Activated CD4-positive, alpha-beta T cell treated with anti-CD3 and anti-CD28 coated beads for 24 hours (primary cell): Measurements from ENCODE around the gene GLT8D1.
"Not testable (repeated sequence)": the region's sequence is repeated elsewhere in the genome, so short reads cannot be mapped to it uniquely, and the experiment has no call there.

Source experiments
- DNase-seq, 2 donors: peaks; one replicate each; pipeline ENCODE4 v3.0.0-alpha.2; 2020; ENCODE audit warnings: low read depth in 2 of 2

Gene GLT8D1

DNA sequence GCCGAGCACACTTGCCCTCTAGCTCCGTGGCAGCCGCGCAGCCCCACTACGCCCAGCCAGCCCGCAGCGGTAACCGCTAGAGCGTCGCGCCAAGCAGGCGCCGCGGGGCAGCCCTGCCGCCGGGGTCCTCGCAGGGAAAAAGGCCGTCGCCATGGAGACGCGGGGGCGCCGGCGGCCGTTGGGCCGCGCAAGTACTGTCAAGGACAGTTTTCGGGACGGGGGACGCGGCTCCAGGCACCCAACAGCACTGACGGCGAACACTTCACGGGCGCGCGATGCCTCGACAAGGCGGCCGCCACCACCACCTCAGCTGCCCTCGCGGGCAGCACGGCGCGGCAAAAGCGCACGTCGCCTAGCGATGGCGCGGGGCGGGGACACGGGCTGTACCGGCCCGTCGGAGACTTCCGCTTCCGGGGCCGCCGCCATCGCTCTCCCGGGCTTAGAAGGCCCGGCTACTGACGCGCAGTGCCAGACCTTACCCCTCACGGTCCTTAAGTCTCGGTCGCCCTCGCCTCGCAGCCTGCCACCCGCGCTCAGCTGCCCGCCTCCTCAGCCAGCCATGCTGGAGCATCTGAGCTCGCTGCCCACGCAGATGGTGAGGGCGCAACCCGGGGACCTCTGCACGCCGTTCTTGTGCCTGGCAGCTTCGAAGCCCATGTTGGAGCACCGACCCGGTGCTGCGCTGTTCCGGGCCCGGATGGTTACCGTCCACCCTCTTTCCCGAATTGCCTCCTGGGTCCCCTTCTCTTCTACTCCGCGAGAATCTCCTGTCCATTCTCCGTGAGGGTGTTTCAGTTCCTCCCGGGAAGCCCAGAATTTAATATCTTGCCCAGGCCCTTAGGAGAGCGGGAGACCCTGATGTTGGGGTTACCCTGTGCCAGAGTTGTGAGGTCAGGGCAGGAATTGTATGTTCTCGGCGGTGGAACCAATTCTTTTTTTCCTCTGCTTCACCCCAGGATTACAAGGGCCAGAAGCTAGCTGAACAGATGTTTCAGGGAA lies at the start of gene GLT8D1, which contains the start of gene SPCS1:
Gene GLT8D1 (minus strand): TSS at position 104 of the 999 bp plus-strand sequence. CDS start 5,331 bp downstream, outside the sequence.
Gene SPCS1 (plus strand): TSS at position 419 of the 999 bp plus-strand sequence. CDS start 141 bp downstream, at position 560.
- peak; percentile 69 to 73 for DNase-seq

DNA sequence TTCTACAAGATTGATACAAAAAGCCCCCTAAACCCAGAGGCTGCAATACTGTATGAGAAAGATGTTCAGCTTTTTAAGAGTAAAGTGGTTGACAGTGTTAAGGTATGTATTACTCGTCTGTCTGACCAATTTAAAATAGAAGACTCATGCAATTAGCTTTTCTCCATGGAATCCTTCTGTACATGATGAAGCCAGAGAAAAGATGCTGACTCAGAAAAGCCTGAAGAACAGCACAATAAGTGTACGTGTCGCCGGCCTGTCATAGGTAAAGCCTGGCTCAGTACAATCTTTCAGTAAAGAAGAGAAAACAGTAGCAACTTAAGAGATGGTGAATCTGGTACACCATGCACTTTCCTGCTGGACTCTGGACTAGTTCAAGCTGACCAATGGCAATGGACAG lies 48.8 kb upstream of the GLT8D1 start:
- no peak for DNase-seq

- no peak for DNase-seq
Observed at GRCh38 chr3:52752045-52752660, 46.6 kb upstream of the GLT8D1 start.

- no peak for DNase-seq
Observed at GRCh38 chr3:52743721-52744120, 38.1 kb upstream of the GLT8D1 start.

DNA sequence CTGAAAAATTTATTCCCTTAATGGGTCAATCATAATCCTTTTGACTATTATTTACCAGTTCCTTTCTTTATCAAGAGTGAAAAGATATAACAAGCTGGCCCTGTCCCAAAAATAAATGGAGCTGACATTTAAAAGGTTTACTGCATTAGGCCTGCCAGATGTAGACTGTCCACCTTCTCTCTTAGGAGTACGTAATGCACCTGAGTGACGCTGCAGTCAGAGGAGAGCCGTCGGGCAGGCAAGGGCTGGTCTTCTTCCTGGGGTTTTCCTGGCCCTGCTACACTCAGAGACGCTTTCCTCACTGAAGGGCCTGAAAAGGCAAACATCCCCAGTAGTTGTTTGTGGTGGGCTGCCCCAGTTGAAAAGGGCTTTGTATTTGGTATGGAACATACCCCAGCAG lies 37.6 kb upstream of the GLT8D1 start:
- no peak for DNase-seq

GRCh38 chr3:52742418-52743041 lies 36.9 kb upstream of the GLT8D1 start:
- DNase-seq = no peak

- DNase-seq = no peak
Observed at GRCh38 chr3:52739730-52740129, 34.1 kb upstream of the GLT8D1 start.

GRCh38 chr3:52733256-52733891 lies 27.8 kb upstream of the GLT8D1 start:
- DNase-seq = no peak

- no peak for DNase-seq
Observed at GRCh38 chr3:52731590-52731989, 26.0 kb upstream of the GLT8D1 start.

DNA sequence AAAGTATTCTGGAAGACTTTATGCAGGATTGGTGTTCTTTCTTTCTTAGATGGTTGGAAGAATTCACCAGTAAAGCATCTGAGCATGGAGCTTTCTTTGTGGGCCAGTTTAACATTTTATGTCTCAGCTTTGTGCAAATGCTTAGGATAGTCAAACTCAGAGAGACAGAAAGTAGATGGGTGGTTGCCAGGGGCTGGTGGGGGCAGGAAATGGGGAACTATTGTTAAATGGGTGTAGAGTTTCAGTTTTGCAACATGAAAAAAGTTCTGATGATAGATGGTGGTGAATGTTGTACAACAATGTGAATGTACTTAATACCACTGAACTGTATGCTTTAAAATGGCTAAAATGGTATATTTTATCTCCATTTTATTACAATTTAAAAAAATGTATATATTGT lies 25.1 kb upstream of the GLT8D1 start:
- DNase-seq = no peak

DNA sequence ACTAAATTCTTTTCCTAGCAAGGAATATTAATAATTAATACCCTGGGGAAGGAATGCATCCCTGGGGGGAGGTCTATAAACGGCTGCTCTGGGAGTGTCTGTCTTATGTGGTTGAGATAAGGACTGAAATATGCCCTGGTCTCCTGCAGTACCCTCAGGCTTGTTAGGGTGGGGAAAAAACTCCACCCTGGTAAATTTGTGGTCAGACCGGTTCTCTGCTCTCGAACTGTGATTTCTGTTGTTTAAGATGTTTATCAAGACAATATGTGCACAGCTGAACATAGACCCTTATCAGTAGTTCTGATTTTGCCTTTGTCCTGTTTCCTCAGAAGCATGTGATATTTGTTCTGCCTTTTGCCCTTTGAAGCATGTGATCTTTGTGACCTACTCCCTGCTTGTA lies 23.2 kb upstream of the GLT8D1 start:
- not testable (repeated sequence) for DNase-seq

DNA sequence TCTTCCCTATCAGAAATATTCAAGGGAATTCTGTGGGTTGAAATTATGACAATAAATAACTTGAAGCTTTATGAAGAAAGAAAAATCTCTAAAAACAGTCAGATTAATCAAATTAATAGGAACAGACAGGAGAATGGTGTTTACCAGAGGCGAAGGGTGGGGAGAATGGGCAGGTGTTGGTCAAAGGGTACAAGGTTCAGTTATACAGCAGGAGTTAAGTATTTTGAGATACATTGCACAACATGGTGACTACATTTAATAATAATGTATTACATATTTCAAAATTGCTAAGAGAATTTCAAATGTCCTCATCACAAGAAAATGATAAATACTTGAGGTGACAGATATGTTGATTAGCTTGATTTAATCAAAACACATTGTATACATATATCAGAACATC lies 18.9 kb upstream of the GLT8D1 start:
- no peak for DNase-seq

GRCh38 chr3:52723935-52724334 lies 18.3 kb upstream of the GLT8D1 start:
- no peak for DNase-seq

DNA sequence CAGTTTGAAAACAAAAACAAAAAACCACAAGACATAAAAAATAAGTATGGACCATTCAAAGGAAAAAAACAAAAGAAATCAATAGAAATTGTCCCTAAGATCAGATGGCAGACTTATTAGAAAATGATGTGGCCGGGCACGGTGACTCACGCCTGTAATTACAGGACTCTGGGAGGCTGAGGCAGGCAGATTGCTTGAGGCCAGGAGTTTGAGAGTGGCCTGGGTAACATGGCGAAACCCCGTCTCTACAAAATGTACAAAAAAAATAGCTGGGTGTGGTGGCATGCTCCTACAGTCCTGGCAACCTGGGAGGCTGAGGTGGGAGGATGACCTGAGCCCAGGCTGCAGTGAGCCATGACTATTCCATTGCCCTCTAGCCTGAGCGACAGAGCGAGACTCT lies 16.9 kb upstream of the GLT8D1 start:
- no peak for DNase-seq

DNA sequence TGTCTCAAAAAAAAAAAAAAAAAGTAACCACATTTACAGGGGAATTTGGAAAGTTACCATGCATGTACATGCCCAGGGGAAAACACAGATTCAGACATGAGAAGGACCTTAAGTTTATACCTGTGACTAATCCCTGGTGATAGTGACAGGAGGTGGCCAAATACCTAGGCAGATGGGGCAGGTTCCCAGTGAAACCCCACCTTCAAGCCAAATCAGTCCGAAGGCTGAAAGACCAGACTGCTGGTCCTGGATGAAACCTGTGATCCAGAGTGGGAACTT lies 16.1 kb upstream of the GLT8D1 start:
- DNase-seq = no peak

GRCh38 chr3:52721002-52721729 lies 15.6 kb upstream of the GLT8D1 start:
- no peak for DNase-seq

DNA sequence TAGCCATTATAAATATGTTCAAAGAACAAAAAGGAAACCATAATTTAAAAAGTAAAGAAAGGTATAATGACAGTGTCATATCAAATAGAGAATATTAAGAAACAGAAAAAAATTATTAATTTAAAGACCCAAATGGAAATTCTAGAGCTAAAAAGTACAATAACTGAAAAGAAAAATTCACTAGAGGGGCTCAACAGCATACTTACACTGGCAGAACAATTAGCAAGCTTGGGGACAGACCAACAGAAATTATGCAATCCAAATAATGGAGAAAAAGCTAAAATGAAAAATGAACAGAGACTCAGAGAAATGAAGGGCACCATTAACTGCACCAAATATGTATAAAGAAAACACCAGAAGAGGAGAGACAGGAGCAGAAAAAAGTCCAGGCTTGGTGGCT lies 14.0 kb upstream of the GLT8D1 start:
- no peak for DNase-seq

- no peak for DNase-seq
Observed at GRCh38 chr3:52715714-52716305, 10.2 kb upstream of the GLT8D1 start.

DNA sequence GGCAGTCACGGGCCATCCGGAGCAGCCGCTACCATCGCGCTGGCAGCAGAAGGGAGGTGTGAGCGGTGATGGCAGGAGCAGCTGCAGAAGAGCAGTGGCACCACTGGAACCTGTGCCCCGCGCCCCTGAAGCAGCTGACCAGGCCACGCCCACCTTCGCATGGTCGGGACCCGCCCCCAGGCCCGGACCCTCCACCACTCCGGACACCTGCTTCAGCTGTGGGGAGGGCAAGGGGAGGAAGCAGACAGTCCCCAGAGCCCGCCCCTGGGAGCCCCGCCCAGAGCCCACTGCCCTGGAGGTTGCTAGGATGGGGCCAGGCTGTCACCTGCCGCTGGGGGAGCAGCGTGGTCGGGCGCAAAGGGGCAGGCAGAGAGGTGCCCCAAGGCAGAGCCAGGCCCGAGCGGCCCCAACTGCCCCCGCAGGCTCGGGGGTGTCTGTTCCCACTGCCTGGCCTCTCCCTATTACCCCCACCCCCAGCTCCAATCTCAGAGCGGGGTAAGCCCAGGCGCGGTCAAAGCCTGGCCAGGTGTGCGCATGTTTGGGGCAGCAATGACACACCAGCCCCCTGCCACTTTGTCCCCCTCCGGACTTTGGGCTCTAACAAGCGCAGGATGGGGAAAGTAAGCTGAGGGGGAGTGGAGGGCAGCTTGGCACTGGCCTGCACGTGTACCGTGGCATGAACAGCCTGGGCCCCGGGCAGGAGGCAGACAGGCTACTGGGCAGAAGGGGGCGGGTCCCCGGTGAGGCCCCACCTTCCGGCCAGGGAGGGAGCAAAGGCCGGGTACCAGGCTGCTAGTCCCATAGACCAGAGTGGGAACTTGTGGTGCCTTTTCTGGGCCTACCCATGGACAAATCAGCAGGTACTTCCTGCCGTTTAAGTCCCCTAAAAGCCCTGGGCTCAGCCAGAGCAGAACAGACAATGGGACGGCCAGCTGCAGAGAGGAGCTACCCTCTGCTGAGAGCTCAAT lies 9.0 kb upstream of the GLT8D1 start:
- DNase-seq = no peak
